ENCODE measurements around the gene ENKD1. TPM values are rescaled to one million over a fixed set of nuclear protein-coding genes. Genes with fewer than 3 reads are reported as not detected.

Gene ENKD1
- total and polyA plus RNA-seq, 2 of the 4 experiments (the other 2 are of a cell fraction): 2.9 to 6.3 TPM

- no CpG with 5 or more reads among the region's 13 CpGs for WGBS, 2 experiments (ENCODE audit: extremely low coverage in 2 of 2, insufficient read length in 1 of 2)
- Histone ChIP-seq H2AFZ (replicated peaks; ENCODE audit: low read length, poor library complexity) (no peak overlapping the region), H3K4me2 (ENCODE audit: low read depth, low read length) (no peak overlapping the region), H4K8ac (ENCODE audit: low read depth in 2 of 2, low read length in 2 of 2) (no peak overlapping the region), H3K9me1 (ENCODE audit: insufficient read depth, low read length) (no peaks in the 10 kb centered on the region), H2BK120ac (ENCODE audit: low read depth, low read length) (no peak overlapping the region), H3K79me1 (ENCODE audit: low read depth in 1 of 2, low read length in 2 of 2) (no peaks in the 10 kb centered on the region), H3K18ac (ENCODE audit: low read depth, low read length) (no peak overlapping the region), H2BK5ac (ENCODE audit: low read depth, low read length, poor library complexity, severe bottlenecking) (no peak overlapping the region), H3K56ac (ENCODE audit: extremely low read depth, insufficient read depth, low read length) (no peak overlapping the region), H4K5ac (ENCODE audit: low read depth, low read length) (no peak overlapping the region), H2BK15ac (ENCODE audit: low read depth, low read length) (no peak overlapping the region), H4K91ac (ENCODE audit: insufficient read depth, low read depth, low read length) (no peak overlapping the region), H3K23ac (ENCODE audit: low read depth, low read length) (no peak overlapping the region), H3K14ac (replicated peaks; ENCODE audit: low read depth, low read length) (no peak overlapping the region), H3K4ac (ENCODE audit: low read depth, low read length) (no peak overlapping the region), H3K27ac (ENCODE audit: insufficient read depth, low read length) (no peak overlapping the region), H4K20me1 (ENCODE audit: insufficient read depth, low read length) (peaks cover 9% of the 10 kb centered on the region), H2AK9ac (replicated peaks; ENCODE audit: low read depth, low read length, poor library complexity) (no peak overlapping the region), H2BK20ac (ENCODE audit: low read depth, low read length) (no peak overlapping the region), H3K36me3 (ENCODE audit: control insufficient read depth, insufficient read depth, low read length) (no peaks in the 10 kb centered on the region), H3K4me3 (ENCODE audit: insufficient read depth, low read depth, low read length) (no peak overlapping the region), H3K4me1 (ENCODE audit: control insufficient read depth, insufficient read depth, low read length) (no peaks in the 10 kb centered on the region; the same call in 1 of the 2 replicates), H3K27me3 (ENCODE audit: control insufficient read depth, insufficient read depth, low read length) (peaks cover 79% of the 10 kb centered on the region), H2AK5ac (ENCODE audit: low read depth, low read length) (no peak overlapping the region), H3K9ac (ENCODE audit: low read depth, low read length) (no peak overlapping the region), H3K9me3 (ENCODE audit: control insufficient read depth, insufficient read depth, low read length) (no peaks in the 10 kb centered on the region)
- no peak for ATAC-seq (ENCODE audit: low read depth)
- dilution Hi-C loops (cut with HindIII; ENCODE audit: low sequenced_read_pairs, unreplicated experiment) (no loop called here), in situ Hi-C loops (cut with MboI; ENCODE audit: low sequenced_read_pairs) (no loop called here), intact Hi-C loops (cut with micrococcal nuclease) (no loop called here)
- POLR2A ChIA-PET (ENCODE audit: unreplicated experiment): no interaction called here
- BruUV-seq (replicated peaks): no TSS peak
- CTCF ChIA-PET: interaction anchor here (0.6 kb wide), 1 partner anchor 101 kb away, joined by 3 read pairs; no protein-coding TSS in a partner anchor
- DNase-seq: no peak
- no peak for TF ChIP-seq SMC3 (IDR thresholded peaks at IDR 0.05; ENCODE audit: low read depth, low read length)
- no peak for TF ChIP-seq POLR2A (IDR thresholded peaks at IDR 0.05; ENCODE audit: low read depth, low read length)
- no peak for TF ChIP-seq RCOR1 (IDR thresholded peaks at IDR 0.05; ENCODE audit: insufficient replicate concordance, low read length)
Observed at GRCh38 chr16:67647681-67648080, 18.9 kb downstream of the ENKD1 start.
